T-helper 1 cell treated with Interleukin-12 subunit alpha and Interleukin-12 subunit beta and Interleukin-4 antibody, amounts not matched to agents 30 ng/mL and 1 ng/mL, for 36 hours (primary cell): ENCODE results near the gene VSTM2B. TPM values are rescaled to one million over a fixed set of nuclear protein-coding genes. Genes with fewer than 3 reads are reported as not detected.

Source experiments
- intact Hi-C: fragments of 100-400 bp; cut with micrococcal nuclease; formaldehyde crosslinking; loops from one replicate; pipeline ENCODE4 v1.15.1; 2024
- total RNA-seq: library from RNA; stranded (reverse); gene quantifications from 2 replicates; pipeline ENCODE4 v1.2.3, GENCODE V29; 2022

The VSTM2B gene
- total RNA-seq, 1 donor from 2014 or later = not detected

GRCh38 chr19:29587059-29587458 lies 61.3 kb downstream of the VSTM2B start:
- intact Hi-C loops = loop anchor here (1.0 to 10.0 kb wide), 10 partner anchors 18 to 1792 kb away; partner anchors contain the start of genes UQCRFS1 and URI1

- intact Hi-C loops = loop anchor here (1.0 to 10.0 kb wide), 10 partner anchors 18 to 1793 kb away; partner anchors contain the start of genes UQCRFS1 and URI1
These were observed 61.8 kb downstream of the VSTM2B start for GRCh38 chr19:29587518-29587986.

DNA sequence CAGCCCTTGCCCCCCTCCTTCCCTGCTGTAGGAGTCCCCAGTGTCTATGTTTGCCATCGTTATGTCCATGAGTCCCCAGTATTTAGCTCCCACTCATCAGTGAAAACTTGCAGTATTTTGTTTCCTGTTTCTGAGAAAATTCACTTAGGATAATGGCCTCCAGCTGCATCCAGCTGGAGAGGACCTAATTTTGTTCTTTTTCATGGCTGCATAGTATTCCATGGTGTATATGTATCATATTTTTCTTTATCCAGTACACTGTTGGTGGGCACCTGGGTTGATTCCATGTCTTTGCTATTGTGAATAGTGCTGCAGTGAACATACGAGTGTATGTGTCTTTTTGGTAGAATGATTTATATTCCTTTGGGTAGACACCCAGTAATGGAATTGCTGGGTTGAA lies 62.3 kb downstream of the VSTM2B start:
- intact Hi-C loops = loop anchor here (5.0 to 10.0 kb wide), 4 partner anchors 354 to 1793 kb away; partner anchors contain the start of genes UQCRFS1 and URI1

DNA sequence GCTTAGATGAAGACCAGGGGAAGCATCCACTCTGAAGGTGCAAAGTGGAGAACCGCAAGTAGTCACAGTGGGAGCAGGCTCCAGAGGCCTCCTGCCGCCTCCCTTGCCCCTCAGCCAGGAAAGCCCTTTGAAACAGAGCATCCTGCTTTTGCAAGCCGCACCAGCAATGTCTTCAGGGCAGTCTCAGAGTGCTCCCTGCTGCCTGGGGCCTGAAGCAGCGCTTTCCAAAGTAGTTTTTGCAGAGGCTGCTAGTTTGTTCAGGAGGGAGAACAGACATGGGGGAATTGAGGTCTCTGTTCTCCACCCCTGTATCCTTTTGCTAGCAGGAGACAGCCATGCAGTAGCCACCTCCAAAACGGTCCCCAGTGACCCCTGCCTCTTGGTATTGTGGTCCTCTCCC lies 64.5 kb downstream of the VSTM2B start:
- intact Hi-C loops = no loop called here

DNA sequence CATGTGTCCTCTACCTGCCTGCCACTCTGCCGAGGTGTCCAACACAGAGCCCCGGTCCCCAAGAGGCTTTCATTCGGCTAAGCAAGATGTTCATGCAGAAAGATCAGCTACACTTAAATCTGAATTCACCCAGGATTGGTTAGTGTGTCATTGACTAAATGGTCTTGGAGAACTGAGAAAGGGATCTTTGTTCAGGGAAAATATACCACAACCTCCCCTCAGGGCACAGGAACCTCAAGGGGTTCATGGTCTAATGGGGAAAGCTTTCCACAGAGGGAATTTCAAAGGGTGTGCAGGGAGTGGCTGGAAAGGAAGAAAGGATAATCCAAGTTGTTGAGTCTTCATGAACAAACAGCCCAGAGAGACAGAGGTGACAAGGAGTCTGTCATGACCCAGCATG lies 65.9 kb downstream of the VSTM2B start:
- intact Hi-C loops = no loop called here

DNA sequence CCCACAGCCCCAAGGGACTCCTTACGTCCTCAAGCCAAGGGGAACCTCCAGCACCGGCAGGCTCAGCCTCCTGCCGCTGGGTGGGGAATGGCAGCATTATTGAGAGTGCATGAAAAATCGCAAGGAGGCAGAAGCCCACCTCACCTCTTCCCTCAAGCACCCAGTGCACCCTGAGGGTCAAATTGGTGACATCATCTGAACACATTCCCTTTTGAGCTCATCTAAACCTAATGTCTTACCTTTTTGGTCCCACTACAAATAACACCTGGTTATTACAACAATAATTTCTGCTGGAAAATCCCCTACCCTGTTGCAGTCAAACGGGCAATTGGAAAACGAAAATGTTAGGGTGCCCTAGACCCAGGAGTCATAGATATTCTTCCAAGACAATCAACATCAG lies 68.1 kb downstream of the VSTM2B start:
- intact Hi-C loops = no loop called here

DNA sequence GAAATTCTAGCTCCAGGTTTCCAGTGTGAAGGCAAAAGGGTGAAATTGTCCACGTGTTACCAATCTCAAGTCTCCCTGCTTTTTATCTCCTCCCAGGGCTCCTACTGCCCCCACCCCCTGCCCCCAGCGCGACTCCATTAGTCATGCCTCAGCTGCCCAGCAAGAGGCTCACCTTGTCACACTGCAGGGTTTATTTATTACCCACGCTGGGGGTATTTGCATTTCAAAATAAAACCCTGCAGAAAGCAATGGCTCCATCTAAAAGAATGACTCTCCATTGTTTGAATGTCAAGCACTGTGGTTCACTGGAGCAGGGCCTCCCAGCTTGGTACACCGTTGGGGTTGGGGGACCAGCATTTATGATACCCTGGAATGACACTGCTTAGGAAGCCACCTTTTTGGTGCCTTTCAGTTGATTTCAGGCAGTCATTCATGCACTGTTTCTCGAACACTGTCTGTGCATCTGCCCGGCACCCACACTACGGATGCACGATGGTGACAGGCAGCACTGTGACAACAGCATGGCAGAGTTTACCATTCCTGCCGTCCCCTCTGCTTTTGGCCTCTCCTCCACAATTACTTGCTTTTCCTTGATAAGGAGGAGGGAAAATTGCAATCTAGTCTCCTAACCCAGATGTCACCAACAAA lies 70.4 kb downstream of the VSTM2B start:
- intact Hi-C loops = loop anchor here (5.0 kb wide), 1 partner anchor 129 kb away; no protein-coding TSS in a partner anchor

GRCh38 chr19:29596885-29597525 lies 71.2 kb downstream of the VSTM2B start:
- intact Hi-C loops = loop anchor here (5.0 kb wide), 1 partner anchor 130 kb away; no protein-coding TSS in a partner anchor

DNA sequence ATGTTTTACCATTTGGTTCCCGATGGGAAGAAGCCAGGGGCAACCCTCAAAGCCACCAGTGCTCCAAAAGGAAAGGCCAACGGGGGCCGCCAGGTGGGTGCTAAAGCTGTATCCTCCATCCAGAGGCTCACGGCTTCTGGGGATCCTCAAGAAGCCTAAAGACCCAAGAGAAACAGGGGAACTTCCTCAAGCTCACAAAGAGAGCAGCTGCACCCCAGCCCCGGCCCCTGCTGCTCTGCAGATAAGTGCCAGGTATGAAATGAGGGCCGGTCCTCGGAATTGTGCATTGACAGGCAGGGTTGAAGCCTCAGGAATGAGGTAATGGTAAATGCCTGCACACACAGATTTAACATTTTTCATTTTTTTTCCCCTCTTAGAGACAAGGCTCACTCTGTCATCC lies 72.2 kb downstream of the VSTM2B start:
- intact Hi-C loops = loop anchor here (5.0 kb wide), 1 partner anchor 131 kb away; no protein-coding TSS in a partner anchor

GRCh38 chr19:29598496-29598895 lies 72.7 kb downstream of the VSTM2B start:
- intact Hi-C loops = loop anchor here (5.0 kb wide), 1 partner anchor 131 kb away; no protein-coding TSS in a partner anchor

- intact Hi-C loops = no loop called here
These were observed 77.5 kb downstream of the VSTM2B start for GRCh38 chr19:29603308-29603707.

DNA sequence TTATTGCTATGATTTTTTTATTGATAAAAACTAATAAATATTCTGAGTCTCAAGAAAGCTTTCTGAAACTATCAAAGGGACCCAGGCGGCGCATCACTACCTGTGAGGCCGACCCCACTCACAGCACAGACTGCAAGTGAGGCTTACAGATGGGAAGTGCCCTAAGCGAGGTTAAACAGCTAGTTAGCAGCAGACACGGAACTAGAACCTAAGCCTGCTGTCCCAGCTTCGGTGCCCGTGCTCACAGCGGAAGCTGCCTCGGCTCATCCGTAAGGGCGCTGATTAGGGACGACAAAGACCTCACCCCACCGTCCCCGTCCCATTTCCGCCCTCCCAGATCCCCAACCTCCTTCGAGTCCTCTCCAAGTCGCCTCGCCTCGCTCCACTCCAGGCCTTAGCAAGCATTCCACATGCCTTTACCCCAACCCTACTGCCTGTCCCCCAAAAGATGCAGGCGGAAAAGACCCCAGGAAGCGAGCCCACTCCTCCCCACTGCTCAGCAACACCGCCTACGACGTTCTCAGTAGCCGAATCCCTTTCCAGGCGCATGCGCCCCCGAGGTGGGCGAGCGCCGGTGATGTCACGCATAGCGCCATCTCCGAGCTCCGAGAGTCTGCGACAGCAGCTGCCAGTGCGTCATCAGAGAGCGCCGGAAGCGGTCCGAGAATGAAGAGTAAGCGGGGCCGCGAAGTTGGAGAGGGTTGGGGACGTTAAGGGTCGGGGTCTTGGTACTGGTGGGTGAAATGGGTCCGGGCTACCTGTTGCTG lies 80.0 kb downstream of the VSTM2B start, which contains the start of gene POP4:
Gene POP4, plus strand, starts transcription at position 631 of the 767 bp plus-strand sequence. Its CDS starts 36 bp downstream, at position 667.
- intact Hi-C loops = loop anchor here (1.0 to 5.0 kb wide), 10 partner anchors 19 to 1814 kb away; partner anchors contain the start of genes UQCRFS1 and URI1

- intact Hi-C loops = loop anchor here (1.0 to 5.0 kb wide), 9 partner anchors 65 to 1814 kb away; partner anchors contain the start of genes UQCRFS1 and URI1
These were observed 80.6 kb downstream of the VSTM2B start for GRCh38 chr19:29606420-29606747.

DNA sequence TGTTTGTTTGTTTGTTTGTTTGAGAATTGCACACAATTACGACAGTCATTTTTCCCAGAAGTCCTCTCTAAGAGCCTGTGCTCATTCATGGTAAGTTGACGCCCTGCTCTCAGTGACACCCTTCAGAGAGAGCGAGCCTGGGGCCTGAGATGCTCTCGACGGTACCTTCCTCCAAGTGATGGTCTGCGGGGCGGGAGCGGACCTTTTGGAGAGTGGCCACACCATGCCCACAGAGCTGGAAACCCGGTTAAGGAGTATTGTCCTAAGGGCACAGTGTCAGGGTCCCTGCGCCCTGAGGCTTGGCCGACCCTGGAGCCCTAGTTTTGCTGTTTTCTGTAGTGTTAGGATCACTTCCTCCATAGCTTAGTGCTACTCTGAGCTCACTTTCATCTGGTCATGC lies 83.8 kb downstream of the VSTM2B start:
- intact Hi-C loops = loop anchor here (1.0 to 5.0 kb wide), 6 partner anchors 64 to 1817 kb away; no protein-coding TSS in a partner anchor

DNA sequence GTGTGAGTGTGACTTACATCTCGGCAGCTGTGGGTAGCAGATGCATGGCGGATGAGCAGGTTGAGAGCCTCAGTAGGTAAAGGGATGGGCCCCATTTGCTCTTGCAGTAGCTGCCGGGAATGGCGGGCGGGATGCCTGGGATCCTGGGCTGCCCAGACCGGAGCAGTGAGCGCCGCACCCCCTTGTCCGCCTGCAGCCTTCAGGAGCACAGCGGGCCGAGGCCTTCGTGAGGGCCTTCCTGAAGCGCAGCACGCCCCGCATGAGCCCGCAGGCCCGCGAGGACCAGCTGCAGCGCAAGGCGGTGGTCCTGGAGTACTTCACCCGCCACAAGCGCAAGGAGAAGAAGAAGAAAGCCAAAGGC lies 84.4 kb downstream of the VSTM2B start:
- intact Hi-C loops = loop anchor here (1.0 to 2.0 kb wide), 5 partner anchors 63 to 263 kb away; no protein-coding TSS in a partner anchor

- intact Hi-C loops = loop anchor here (1.0 to 2.0 kb wide), 5 partner anchors 63 to 262 kb away; no protein-coding TSS in a partner anchor
These were observed 84.9 kb downstream of the VSTM2B start for GRCh38 chr19:29610574-29611271.

GRCh38 chr19:29612121-29612520 lies 86.3 kb downstream of the VSTM2B start:
- intact Hi-C loops = no loop called here

DNA sequence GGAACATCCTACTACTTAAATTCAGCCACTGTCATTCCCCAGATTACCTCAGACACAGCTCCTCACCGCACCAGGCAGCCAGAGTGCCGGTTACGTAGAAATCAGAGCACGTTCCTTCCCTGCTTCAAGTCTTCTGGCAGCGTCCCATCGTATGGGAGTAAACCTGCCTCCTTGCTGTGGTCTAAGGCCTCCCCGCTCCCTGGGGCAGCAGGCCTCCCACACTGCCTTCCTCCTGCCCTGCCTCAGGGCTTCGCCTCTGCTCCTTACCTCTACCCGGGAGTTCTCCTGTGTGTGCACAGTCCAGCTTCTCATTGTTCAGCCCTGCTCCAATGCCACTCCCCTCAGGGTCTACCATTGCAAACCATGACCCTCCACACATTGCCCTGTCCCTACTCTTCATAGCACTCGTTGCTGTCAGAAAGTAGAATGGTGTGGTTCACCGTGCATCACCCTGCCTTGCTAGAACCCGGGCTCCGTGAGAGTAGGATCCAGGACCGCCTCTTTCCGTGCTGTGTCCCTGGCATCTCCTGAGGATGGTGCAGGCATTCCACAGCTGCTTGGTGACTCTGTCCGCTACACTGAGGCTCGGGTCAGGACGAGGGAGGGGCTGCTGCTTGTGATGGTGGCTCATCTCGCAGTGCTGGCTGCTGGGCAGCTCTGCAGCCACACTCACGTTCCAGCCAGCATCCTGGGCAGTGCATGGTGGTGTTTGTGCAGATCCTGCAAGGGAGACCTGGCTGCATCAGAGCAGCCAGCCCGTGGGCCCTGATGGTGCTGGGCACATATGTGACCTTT lies 87.2 kb downstream of the VSTM2B start:
- intact Hi-C loops = no loop called here

GRCh38 chr19:29614046-29614445 lies 88.3 kb downstream of the VSTM2B start:
- intact Hi-C loops = no loop called here
